ENCODE results near the gene B9D1. TPM values are rescaled to one million over a fixed set of nuclear protein-coding genes. Genes with fewer than 3 reads are reported as not detected.

B9D1 gene
- total RNA-seq, 1 experiment from 2014 or later: 20.0 TPM

DNA sequence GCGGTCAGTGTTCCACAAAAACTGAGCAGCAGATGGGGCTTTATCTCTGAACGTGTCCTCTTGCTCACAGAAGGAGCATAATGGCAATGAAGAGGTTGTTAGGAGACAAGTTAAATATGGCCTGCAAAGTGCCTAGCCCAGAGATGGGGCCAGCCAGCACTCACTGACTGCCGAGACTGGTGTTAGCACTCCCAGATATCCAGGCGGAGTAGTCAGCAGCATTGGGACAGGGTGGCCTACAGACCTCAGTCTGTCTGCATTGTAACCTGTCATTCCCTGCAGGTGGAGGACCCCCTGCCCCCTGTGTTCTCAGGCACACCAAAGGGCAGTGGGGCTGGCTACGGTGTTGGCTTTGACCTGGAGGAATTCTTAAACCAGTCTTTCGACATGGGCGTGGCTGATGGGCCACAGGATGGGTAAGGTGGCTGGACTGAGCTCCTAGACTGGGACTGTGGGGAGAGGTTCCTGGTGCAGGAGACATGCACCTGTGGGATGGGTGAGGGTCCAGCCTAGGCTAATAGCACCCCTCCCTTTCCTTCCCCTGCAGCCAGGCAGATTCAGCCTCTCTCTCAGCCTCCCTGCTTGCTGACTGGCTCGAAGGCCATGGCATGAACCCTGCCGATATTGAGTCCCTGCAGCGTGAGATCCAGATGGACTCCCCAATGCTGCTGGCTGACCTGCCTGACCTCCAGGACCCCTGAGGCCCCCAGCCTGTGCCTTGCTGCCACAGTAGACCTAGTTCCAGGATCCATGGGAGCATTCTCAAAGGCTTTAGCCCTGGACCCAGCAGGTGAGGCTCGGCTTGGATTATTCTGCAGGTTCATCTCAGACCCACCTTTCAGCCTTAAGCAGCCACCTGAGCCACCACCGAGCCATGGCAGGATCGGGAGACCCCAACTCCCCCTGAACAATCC, 20.3 kb upstream of the B9D1 start:
- intact Hi-C loops (cut with micrococcal nuclease): no loop called here
- TF ChIP-seq POLR2A (IDR thresholded peaks at IDR 0.05; ENCODE audit: borderline replicate concordance, extremely low read depth, insufficient read depth, insufficient read length): no peak
- TF ChIP-seq, protein P1, sequence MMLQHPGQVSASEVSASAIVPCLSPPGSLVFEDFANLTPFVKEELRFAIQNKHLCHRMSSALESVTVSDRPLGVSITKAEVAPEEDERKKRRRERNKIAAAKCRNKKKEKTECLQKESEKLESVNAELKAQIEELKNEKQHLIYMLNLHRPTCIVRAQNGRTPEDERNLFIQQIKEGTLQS (IDR thresholded peaks at IDR 0.05): no peak
- no peak for TF ChIP-seq POLR2AphosphoS5 (IDR thresholded peaks at IDR 0.05; ENCODE audit: low read depth, low read length)
- TF ChIP-seq EZH2 (IDR thresholded peaks at IDR 0.05): no peak
- TF ChIP-seq SP1 (IDR thresholded peaks at IDR 0.05; ENCODE audit: low read depth): no peak
- TF ChIP-seq EZH2phosphoT487 (IDR thresholded peaks at IDR 0.05; ENCODE audit: borderline replicate concordance): no peak
- TF ChIP-seq JUND (IDR thresholded peaks at IDR 0.05): no peak
- TF ChIP-seq, protein P2, sequence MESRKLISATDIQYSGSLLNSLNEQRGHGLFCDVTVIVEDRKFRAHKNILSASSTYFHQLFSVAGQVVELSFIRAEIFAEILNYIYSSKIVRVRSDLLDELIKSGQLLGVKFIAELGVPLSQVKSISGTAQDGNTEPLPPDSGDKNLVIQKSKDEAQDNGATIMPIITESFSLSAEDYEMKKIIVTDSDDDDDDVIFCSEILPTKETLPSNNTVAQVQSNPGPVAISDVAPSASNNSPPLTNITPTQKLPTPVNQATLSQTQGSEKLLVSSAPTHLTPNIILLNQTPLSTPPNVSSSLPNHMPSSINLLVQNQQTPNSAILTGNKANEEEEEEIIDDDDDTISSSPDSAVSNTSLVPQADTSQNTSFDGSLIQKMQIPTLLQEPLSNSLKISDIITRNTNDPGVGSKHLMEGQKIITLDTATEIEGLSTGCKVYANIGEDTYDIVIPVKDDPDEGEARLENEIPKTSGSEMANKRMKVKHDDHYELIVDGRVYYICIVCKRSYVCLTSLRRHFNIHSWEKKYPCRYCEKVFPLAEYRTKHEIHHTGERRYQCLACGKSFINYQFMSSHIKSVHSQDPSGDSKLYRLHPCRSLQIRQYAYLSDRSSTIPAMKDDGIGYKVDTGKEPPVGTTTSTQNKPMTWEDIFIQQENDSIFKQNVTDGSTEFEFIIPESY (IDR thresholded peaks at IDR 0.05; ENCODE audit: extremely low read depth, insufficient replicate concordance, low read length): no peak
- no peak for TF ChIP-seq ZNF274 (IDR thresholded peaks at IDR 0.05; ENCODE audit: low read depth, low read length)
- no peak for TF ChIP-seq SRF (IDR thresholded peaks at IDR 0.05; ENCODE audit: low read depth)

More for the DNA sequence above, 20.3 kb upstream of the B9D1 start:
- CTCF ChIA-PET: no interaction called here
- Histone ChIP-seq H3K9me3 (ENCODE audit: control insufficient read depth in 1 of 2, insufficient read depth in 1 of 2, low read depth in 1 of 2, low read length in 2 of 2) (no peaks in the 10 kb centered on the region), H3K4me2 (ENCODE audit: low read length) (no peak overlapping the region), H3K27me3 (ENCODE audit: insufficient read depth, low read length) (no peaks in the 10 kb centered on the region), H3K27ac (ENCODE audit: low read depth, low read length) (no peak overlapping the region), H3K9ac (ENCODE audit: low read length) (no peak overlapping the region), H4K20me1 (ENCODE audit: insufficient read depth) (no peaks in the 10 kb centered on the region), H3K79me2 (ENCODE audit: insufficient read depth, low read length) (no peaks in the 10 kb centered on the region; the same call in 1 of the 2 replicates), H3K4me1 (ENCODE audit: control insufficient read depth in 1 of 2, insufficient read depth in 2 of 2, low read length in 2 of 2) (peaks cover 6 to 22% of the 10 kb centered on the region in 2 experiments; a peak in 2 of 4 replicates), H3K4me3 (replicated peaks in 1 of 2; ENCODE audit: low read depth in 1 of 2, low read length in 2 of 2) (no peak overlapping the region), H3K36me3 (ENCODE audit: control insufficient read depth in 1 of 2, insufficient read depth in 2 of 2, low read length in 2 of 2) (peaks cover 18 to 26% of the 10 kb centered on the region in 2 experiments; a peak in 3 of 4 replicates), H2AFZ (ENCODE audit: low read depth, low read length, poor library complexity, severe bottlenecking) (no peak overlapping the region), H3K9me2 (ENCODE audit: insufficient read depth) (no peaks in the 10 kb centered on the region)
- ATAC-seq (no peak), DNase-seq (ENCODE audit: low read depth, low spot score) (no peak)
- RAD21 ChIA-PET (ENCODE audit: low non-redundant PET in 1 of 2, low total read pairs in 2 of 2, uncharacterized antibody in 2 of 2, unreplicated experiment in 2 of 2): no interaction called here
- no TSS peak for BruUV-seq (replicated peaks)
- POLR2A ChIA-PET: no interaction called here

Data from HCT116 (cell line).